Measurements from ENCODE around the gene EYA2.

The EYA2 gene

DNA sequence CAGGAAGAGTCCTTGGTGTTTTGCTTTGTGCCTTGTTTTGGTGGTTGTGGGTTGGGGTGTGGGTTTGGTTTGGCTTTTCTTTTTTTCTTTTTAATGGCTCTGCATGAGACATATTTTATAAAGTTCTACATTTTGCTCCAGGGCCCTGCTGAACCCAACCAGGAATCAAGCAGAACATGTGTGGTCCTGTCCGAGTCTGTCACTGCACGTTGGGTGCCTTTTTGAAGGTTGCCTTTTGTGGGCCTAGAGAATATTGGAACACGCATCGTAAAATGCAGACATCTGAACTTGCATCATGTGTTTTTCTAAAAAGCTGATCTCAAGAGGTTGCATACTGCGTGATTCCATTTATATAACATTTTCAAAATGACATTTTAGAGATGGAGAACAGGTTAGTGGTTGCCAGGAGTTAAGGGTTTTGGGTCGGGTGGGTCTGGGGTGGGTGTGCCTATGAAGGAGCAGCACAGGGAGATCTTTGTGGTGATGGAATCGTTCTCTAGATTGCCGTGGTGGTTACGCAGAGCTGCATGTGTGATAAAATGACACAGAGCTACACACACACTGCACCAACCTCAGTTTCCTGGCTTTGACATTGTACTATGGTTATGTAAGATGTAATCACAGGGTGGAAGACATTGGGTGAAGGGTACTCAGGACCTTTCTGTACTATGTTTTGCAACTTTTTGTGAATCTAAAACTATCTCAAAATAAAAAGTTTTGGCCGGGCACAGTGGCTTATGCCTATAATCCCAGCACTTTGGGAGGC lies 80.2 kb downstream of the EYA2 start:
- Histone ChIP-seq H3K27me3 (ENCODE audit: control insufficient read depth, insufficient read depth, low read length) (peaks cover 44% of the 10 kb centered on the region), H3K4me3 (ENCODE audit: low read length) (no peak overlapping the region), H3K4me2 (ENCODE audit: low read length) (no peak overlapping the region), H3K9me3 (replicated peaks; ENCODE audit: low read length) (no peaks in the 10 kb centered on the region), H3K36me3 (ENCODE audit: insufficient read depth, low read length) (no peaks in the 10 kb centered on the region), H3K9ac (ENCODE audit: low read depth, low read length) (no peak overlapping the region), H3K4me1 (ENCODE audit: control insufficient read depth, insufficient read depth, low read length) (peaks cover 3% of the 10 kb centered on the region)

DNA sequence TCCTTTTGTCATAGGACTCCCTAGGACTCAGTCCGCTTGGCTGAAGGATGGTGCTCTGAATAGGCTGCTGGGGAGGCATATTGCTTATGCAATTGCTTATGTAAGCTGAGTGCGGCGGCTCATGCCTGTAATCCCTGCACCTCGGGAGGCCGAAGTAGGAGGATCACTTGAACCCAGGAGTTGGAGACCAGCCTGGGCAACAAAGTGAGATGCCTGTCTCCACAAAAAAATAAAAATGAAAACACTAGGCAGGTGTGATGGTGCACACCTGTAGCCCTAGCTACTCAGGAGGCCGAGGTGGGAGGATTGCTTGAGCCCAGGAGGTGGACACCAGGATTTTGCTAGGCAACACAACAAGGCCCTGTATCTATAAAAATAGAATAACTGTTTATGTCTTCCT lies 81.3 kb downstream of the EYA2 start:
- Histone ChIP-seq H3K36me3 (ENCODE audit: insufficient read depth, low read length) (no peaks in the 10 kb centered on the region), H3K4me1 (ENCODE audit: control insufficient read depth, insufficient read depth, low read length) (peaks cover 3% of the 10 kb centered on the region), H3K4me2 (ENCODE audit: low read length) (no peak overlapping the region), H3K4me3 (ENCODE audit: low read length) (no peak overlapping the region), H3K9me3 (replicated peaks; ENCODE audit: low read length) (no peaks in the 10 kb centered on the region), H3K27me3 (ENCODE audit: control insufficient read depth, insufficient read depth, low read length) (peaks cover 39% of the 10 kb centered on the region), H3K9ac (ENCODE audit: low read depth, low read length) (no peak overlapping the region)

DNA sequence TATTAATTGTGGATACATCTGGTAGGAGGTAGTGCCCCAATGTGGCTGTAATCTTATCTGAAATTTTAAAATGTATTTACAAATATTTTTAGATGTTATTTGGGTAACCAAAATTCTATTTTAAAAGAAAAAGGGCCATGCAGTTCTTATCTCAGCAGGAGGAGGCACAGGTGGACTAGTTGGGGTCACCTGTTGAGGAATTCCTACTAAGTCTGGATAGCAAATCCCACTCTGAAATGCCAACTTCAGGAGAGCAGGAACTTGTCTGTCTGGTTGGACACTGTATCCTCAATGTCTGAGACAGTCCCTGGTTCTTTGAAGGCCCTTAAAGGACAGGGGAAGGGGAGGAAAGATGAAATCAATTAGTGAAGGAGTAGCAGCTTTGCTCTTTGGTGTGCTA lies 82.6 kb downstream of the EYA2 start:
- no peak overlapping the region for H3K4me2 ChIP-seq (ENCODE audit: low read length)
- H3K36me3 ChIP-seq (ENCODE audit: insufficient read depth, low read length): no peaks in the 10 kb centered on the region
- H3K4me3 ChIP-seq (ENCODE audit: low read length): no peak overlapping the region
- H3K9ac ChIP-seq (ENCODE audit: low read depth, low read length): no peak overlapping the region
- peaks cover 3% of the 10 kb centered on the region for H3K4me1 ChIP-seq (ENCODE audit: control insufficient read depth, insufficient read depth, low read length)
- peaks cover 33% of the 10 kb centered on the region for H3K27me3 ChIP-seq (ENCODE audit: control insufficient read depth, insufficient read depth, low read length)
- H3K9me3 ChIP-seq (replicated peaks; ENCODE audit: low read length): no peaks in the 10 kb centered on the region

DNA sequence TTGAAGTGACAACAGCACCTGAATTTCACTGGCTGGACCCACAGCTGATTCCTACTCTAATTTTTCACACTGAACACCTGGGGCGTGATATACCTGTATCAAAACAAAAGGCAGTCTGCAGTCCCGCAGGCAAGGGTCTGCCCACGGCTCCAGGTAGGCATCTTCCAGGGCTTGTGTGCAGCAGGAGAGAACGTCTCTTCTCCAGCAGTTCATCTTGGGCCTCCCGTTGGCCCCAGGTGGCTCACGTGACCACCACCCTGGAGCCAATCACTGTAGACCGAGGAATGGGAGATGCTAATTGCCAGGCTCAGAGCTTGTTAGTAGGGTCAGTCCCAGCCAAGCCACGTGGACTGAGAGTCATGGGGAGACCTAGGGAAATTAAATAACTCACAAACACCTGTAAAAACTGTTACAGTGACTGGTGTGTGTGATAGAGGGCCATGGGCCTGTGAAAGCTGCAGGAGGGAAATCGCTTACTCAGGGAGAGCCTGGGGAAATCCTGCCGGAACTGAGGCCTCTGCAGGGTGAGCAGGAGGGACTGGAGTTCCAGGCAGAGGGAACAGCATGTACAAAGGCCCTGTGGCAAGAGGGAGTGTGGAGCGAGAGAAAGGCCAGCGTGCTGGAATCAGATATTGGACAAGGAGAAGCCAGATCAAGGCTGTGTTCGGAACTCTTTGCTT lies 83.4 kb downstream of the EYA2 start:
- Histone ChIP-seq H3K4me3 (ENCODE audit: low read length) (no peak overlapping the region), H3K9ac (ENCODE audit: low read depth, low read length) (no peak overlapping the region), H3K9me3 (replicated peaks; ENCODE audit: low read length) (no peaks in the 10 kb centered on the region), H3K4me1 (ENCODE audit: control insufficient read depth, insufficient read depth, low read length) (peaks cover 3% of the 10 kb centered on the region), H3K4me2 (ENCODE audit: low read length) (no peak overlapping the region), H3K27me3 (ENCODE audit: control insufficient read depth, insufficient read depth, low read length) (peaks cover 29% of the 10 kb centered on the region), H3K36me3 (ENCODE audit: insufficient read depth, low read length) (no peaks in the 10 kb centered on the region)

DNA sequence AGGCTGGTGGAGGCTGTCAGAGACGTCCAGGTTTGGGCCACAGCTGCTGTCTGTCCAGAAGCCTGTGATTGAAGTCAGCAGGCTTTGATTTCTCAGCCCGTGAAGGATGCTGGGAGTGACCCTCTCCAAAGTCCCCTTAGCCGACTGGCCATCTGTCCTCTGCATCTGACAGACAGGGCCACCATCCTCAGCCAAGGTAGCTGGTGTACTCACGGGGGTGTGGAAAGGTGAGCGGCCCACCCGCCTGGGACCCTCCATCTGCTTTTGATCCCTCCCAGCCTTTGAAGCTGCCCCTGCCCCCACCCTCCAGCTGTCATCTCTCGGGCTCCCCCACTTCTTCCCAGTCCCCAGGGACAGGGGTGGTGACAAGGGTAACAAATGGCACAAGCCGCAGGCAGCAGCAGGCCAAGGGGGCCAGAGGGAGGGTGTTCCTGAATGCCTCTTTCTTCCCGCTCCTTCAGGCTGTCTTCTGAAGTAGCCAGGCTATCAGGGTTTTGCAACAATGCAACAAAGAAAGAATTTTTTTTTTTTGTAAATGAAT lies 84.4 kb downstream of the EYA2 start:
- Histone ChIP-seq H3K4me2 (ENCODE audit: low read length) (no peak overlapping the region), H3K4me1 (ENCODE audit: control insufficient read depth, insufficient read depth, low read length) (peaks cover 3% of the 10 kb centered on the region), H3K9ac (ENCODE audit: low read depth, low read length) (no peak overlapping the region), H3K36me3 (ENCODE audit: insufficient read depth, low read length) (no peaks in the 10 kb centered on the region), H3K4me3 (ENCODE audit: low read length) (no peak overlapping the region), H3K27me3 (ENCODE audit: control insufficient read depth, insufficient read depth, low read length) (peaks cover 19% of the 10 kb centered on the region), H3K9me3 (replicated peaks; ENCODE audit: low read length) (no peaks in the 10 kb centered on the region)

DNA sequence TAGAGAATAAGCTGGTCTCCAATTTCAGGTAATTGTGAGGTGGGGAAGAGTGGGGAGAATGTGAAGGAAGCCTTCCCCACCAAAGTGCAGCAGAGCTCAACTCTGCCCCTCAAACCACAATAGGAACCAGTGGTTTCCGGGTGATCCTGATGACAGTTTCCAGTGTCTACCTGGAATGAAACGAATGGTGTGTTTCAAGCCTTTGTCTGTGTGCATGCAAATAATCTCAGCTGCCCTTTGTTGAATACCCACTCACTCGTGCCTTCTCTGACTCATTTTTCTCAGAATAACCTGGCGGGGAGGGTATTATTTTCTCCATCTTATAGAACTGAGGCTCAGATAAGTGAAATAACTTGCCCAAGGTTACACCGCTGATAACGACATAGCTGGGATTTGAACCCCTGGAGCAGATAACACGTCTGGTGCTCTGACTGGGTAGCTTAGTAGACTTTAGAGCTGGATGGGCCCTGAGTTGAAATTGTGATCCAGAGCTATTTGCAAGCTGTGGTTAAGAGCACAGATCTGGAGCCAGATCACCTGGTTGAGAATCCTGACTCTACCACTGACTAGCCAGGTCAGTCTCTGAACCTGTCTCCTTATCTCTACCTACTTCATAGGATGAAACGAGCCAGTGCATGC lies 85.1 kb downstream of the EYA2 start:
- Histone ChIP-seq H3K36me3 (ENCODE audit: insufficient read depth, low read length) (no peaks in the 10 kb centered on the region), H3K4me1 (ENCODE audit: control insufficient read depth, insufficient read depth, low read length) (peaks cover 7% of the 10 kb centered on the region), H3K9ac (ENCODE audit: low read depth, low read length) (no peak overlapping the region), H3K9me3 (replicated peaks; ENCODE audit: low read length) (no peaks in the 10 kb centered on the region), H3K27me3 (ENCODE audit: control insufficient read depth, insufficient read depth, low read length) (peaks cover 15% of the 10 kb centered on the region), H3K4me2 (ENCODE audit: low read length) (no peak overlapping the region), H3K4me3 (ENCODE audit: low read length) (no peak overlapping the region)

DNA sequence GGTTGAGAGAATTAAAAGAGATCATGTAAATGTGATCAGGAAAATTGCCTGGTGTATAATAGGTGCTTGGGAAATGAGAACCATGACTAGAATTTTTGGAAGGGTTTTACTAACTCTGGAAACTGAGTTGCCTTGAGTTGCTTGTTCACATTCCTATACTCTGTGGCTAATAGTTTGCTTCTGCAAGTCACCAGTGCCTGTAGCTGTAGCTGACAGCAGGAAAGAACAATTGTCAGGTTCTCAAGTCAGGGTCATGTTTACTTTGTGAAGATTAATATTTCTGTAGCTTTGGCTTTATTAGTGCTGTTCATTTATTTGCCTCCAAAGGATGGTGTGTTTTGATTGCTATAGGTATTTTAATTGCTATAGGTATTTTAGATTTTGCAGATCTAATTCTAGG lies 86.5 kb downstream of the EYA2 start:
- H3K9ac ChIP-seq (ENCODE audit: low read depth, low read length): no peak overlapping the region
- no peak overlapping the region for H3K4me2 ChIP-seq (ENCODE audit: low read length)
- no peak overlapping the region for H3K4me3 ChIP-seq (ENCODE audit: low read length)

DNA sequence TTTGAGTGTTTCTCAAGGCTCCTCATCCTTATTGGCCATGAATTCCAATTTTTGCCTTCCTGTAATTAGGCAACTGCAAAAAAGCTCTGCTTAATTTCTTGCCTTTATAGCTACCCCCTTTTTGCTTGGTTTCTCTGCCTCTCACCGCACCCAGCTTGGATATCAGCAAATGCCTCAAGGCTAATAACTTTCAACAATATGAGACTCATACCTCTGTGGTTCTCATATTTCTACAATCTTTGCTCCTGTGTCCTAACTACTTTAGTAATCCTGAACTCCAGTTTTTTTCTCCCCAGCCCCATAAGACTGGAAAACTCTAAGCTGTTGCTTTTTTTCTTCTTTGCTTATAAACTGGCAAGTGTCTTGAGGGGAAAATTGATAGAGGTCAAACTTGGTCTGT lies 88.8 kb downstream of the EYA2 start:
- no peaks in the 10 kb centered on the region for H3K36me3 ChIP-seq (ENCODE audit: insufficient read depth, low read length)
- no peak overlapping the region for H3K4me2 ChIP-seq (ENCODE audit: low read length)
- H3K4me3 ChIP-seq (ENCODE audit: low read length): no peak overlapping the region
- H3K9me3 ChIP-seq (replicated peaks; ENCODE audit: low read length): no peaks in the 10 kb centered on the region
- H3K9ac ChIP-seq (ENCODE audit: low read depth, low read length): no peak overlapping the region
- H3K4me1 ChIP-seq (ENCODE audit: control insufficient read depth, insufficient read depth, low read length): peaks cover 8% of the 10 kb centered on the region
- peaks cover 10% of the 10 kb centered on the region for H3K27me3 ChIP-seq (ENCODE audit: control insufficient read depth, insufficient read depth, low read length)

More for the DNA sequence above, 86.5 kb downstream of the EYA2 start:
- Histone ChIP-seq H3K9me3 (replicated peaks; ENCODE audit: low read length) (no peaks in the 10 kb centered on the region), H3K36me3 (ENCODE audit: insufficient read depth, low read length) (no peaks in the 10 kb centered on the region), H3K4me1 (ENCODE audit: control insufficient read depth, insufficient read depth, low read length) (peaks cover 8% of the 10 kb centered on the region), H3K27me3 (ENCODE audit: control insufficient read depth, insufficient read depth, low read length) (peaks cover 15% of the 10 kb centered on the region)

DNA sequence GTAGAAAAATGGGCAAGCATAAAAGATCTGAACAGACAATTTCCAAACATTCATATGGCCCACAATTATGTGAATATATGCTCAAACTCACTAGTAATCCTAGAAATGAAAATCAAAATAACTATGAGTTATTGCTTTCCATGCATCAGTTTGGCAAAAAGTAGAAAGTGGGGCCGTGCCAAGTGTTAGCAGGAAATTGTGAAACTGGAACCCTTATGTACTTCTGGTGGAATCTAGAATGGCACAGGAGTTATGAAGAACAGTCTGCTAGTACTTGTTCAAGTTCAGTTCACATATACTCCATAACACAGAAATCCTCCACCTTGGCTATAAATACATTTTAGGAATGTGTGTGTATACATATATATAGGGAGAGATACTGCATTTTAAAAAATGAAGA lies 89.8 kb downstream of the EYA2 start:
- Histone ChIP-seq H3K9me3 (replicated peaks; ENCODE audit: low read length) (no peaks in the 10 kb centered on the region), H3K27me3 (ENCODE audit: control insufficient read depth, insufficient read depth, low read length) (peaks cover 6% of the 10 kb centered on the region), H3K4me1 (ENCODE audit: control insufficient read depth, insufficient read depth, low read length) (peaks cover 6% of the 10 kb centered on the region), H3K4me3 (ENCODE audit: low read length) (no peak overlapping the region), H3K9ac (ENCODE audit: low read depth, low read length) (no peak overlapping the region), H3K36me3 (ENCODE audit: insufficient read depth, low read length) (no peaks in the 10 kb centered on the region), H3K4me2 (ENCODE audit: low read length) (no peak overlapping the region)

DNA sequence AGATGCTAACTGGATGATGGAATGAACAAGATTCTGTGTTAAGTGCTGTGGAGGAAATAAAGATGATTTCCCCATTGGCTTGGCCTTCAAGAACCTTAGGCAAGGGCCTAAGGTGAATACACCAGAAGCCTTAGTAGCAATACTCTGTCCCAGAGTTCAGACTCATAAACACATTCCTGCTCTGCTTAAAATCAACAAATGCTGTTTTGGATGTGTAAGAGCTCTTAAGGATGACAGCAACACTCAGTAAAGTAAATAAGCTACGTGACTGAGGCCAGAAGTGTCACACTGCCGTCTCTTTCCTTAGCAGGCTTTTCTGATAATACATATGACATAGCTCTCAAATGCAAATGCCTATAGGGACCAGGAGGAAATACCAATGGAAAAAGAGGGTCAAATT lies 90.6 kb downstream of the EYA2 start:
- Histone ChIP-seq H3K4me1 (ENCODE audit: control insufficient read depth, insufficient read depth, low read length) (peaks cover 5% of the 10 kb centered on the region), H3K4me3 (ENCODE audit: low read length) (no peak overlapping the region), H3K36me3 (ENCODE audit: insufficient read depth, low read length) (no peaks in the 10 kb centered on the region), H3K27me3 (ENCODE audit: control insufficient read depth, insufficient read depth, low read length) (no peaks in the 10 kb centered on the region), H3K9me3 (replicated peaks; ENCODE audit: low read length) (no peaks in the 10 kb centered on the region), H3K4me2 (ENCODE audit: low read length) (no peak overlapping the region), H3K9ac (ENCODE audit: low read depth, low read length) (no peak overlapping the region)

DNA sequence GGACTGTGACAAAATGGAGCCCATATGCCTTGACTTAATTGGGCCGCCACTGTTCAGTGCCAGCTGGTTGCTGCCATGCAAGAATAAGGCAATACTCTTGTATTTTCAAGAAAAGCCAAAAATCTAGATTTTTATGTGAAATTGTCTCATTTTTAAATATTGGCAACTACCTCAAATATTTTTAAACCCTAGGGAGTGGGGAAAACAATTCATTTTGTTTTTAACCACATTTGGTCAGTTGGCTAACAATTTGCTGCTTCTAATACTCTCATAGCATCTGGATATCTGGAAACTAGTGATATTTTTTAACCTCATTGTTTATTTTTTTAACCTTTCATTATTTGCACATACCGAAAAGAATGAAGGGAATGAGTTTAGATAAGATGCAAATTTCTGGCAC lies 91.0 kb downstream of the EYA2 start:
- no peak overlapping the region for H3K4me3 ChIP-seq (ENCODE audit: low read length)
- H3K36me3 ChIP-seq (ENCODE audit: insufficient read depth, low read length): no peaks in the 10 kb centered on the region
- H3K4me1 ChIP-seq (ENCODE audit: control insufficient read depth, insufficient read depth, low read length): peaks cover 5% of the 10 kb centered on the region
- no peaks in the 10 kb centered on the region for H3K9me3 ChIP-seq (replicated peaks; ENCODE audit: low read length)
- no peak overlapping the region for H3K9ac ChIP-seq (ENCODE audit: low read depth, low read length)
- no peak overlapping the region for H3K4me2 ChIP-seq (ENCODE audit: low read length)
- no peaks in the 10 kb centered on the region for H3K27me3 ChIP-seq (ENCODE audit: control insufficient read depth, insufficient read depth, low read length)
